PFSK-1 (cell line): Measurements from ENCODE around the gene FAM168A.

ENCODE experiments used
- FOXP2 ChIP-seq: optimal IDR thresholded peaks from 2 replicates; pipeline ENCODE3; 2011; ENCODE audit warnings: borderline replicate concordance, control low read depth, inconsistent platforms; ENCODE audit not compliant: insufficient read depth; ENCODE audit errors: extremely low read length, extremely low read depth
- POLR2AphosphoS5 ChIP-seq: IDR thresholded peaks from 2 replicates; pipeline ENCODE4 v1.6.1; 2012; ENCODE audit warnings: low read depth, mild to moderate bottlenecking, control low read depth, low read length, moderate library complexity
- REST ChIP-seq, 2 experiments: IDR thresholded peaks; 2 replicates each; pipeline versions ENCODE4 v1.6.1 to v1.8.0; 2011 to 2012; ENCODE audit warnings: low read depth in 2 of 2, low read length in 2 of 2, control low read depth in 1 of 2, inconsistent platforms in 1 of 2, mild to moderate bottlenecking in 1 of 2, moderate library complexity in 1 of 2; ENCODE audit not compliant: insufficient read depth in 1 of 2
- SIN3A ChIP-seq: IDR thresholded peaks from 2 replicates; pipeline ENCODE4 v1.6.1; 2012; ENCODE audit warnings: mild to moderate bottlenecking, low read length, moderate library complexity, borderline replicate concordance; ENCODE audit not compliant: insufficient read depth
- TAF1 ChIP-seq: IDR thresholded peaks from 2 replicates; pipeline ENCODE4 v1.6.1; 2012; ENCODE audit warnings: low read length, control low read depth, borderline replicate concordance; ENCODE audit not compliant: insufficient read depth

GRCh38 chr11:73361953-73362776 is 235.7 kb downstream of the FAM168A start:
- no peak for TF ChIP-seq POLR2AphosphoS5
- no peak for TF ChIP-seq TAF1
- no peak for TF ChIP-seq SIN3A
- no peak for TF ChIP-seq FOXP2
- no peak for TF ChIP-seq REST (IDR thresholded peaks at IDR 0.05; ENCODE audit: insufficient read depth in 1 of 2, low read depth in 2 of 2, low read length in 2 of 2)
